Uterus (tissue), 2 donors: ENCODE results near the gene CACNA1C.

Experiments used
- POLR2A ChIP-seq, 2 donors: fragments of 450-650 bp; IDR thresholded peaks; one replicate each; pipeline ENCODE4 v1.6.1; 2016; ENCODE audit warnings: antibody characterized with exemption in 2 of 2, mild to moderate bottlenecking in 1 of 2, moderate library complexity in 1 of 2
- TF ChIP-seq, protein P1 (sequence below), 4 experiments: fragments of 200-600 bp in 2 of 4; fragments of 450-650 bp in 2 of 4; sonication (generic) in 2 of 4; IDR thresholded peaks; one replicate each; pipeline ENCODE4 v1.5.1; 2016 to 2019; ENCODE audit warnings: antibody characterized with exemption in 4 of 4, mild to moderate bottlenecking in 2 of 4, moderate library complexity in 1 of 4

GRCh38 chr12:2536724-2537123 is 483.9 kb downstream of the CACNA1C start:
- TF ChIP-seq, protein P1, sequence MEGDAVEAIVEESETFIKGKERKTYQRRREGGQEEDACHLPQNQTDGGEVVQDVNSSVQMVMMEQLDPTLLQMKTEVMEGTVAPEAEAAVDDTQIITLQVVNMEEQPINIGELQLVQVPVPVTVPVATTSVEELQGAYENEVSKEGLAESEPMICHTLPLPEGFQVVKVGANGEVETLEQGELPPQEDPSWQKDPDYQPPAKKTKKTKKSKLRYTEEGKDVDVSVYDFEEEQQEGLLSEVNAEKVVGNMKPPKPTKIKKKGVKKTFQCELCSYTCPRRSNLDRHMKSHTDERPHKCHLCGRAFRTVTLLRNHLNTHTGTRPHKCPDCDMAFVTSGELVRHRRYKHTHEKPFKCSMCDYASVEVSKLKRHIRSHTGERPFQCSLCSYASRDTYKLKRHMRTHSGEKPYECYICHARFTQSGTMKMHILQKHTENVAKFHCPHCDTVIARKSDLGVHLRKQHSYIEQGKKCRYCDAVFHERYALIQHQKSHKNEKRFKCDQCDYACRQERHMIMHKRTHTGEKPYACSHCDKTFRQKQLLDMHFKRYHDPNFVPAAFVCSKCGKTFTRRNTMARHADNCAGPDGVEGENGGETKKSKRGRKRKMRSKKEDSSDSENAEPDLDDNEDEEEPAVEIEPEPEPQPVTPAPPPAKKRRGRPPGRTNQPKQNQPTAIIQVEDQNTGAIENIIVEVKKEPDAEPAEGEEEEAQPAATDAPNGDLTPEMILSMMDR (IDR thresholded peaks at IDR 0.05): no peak
- no peak for TF ChIP-seq POLR2A (IDR thresholded peaks at IDR 0.05)
